CD4-positive, alpha-beta T cell (primary cell): ENCODE data around the gene SH3RF3. TPM values are rescaled to one million over a fixed set of nuclear protein-coding genes. Genes with fewer than 3 reads are reported as not detected.

Experiments used
- ATAC-seq: fragments of 200-7000 bp; cut with Tn5 transposase; one replicate; pipeline ENCODE4 v1.10.0; 2022; ENCODE audit warnings: mild to moderate bottlenecking; ENCODE audit not compliant: poor library complexity
- CTCF ChIA-PET: fragments of 350-600 bp; sonication (Branson Sonifier 250); formaldehyde crosslinking; loops from one replicate; lab custom pipeline; 2021; ENCODE audit warnings: antibody characterized with exemption, inconsistent platforms; lab: Charles Lee
- POLR2A ChIA-PET: fragments of 350-600 bp; sonication (Branson Sonifier 250); formaldehyde crosslinking; loops from one replicate; lab custom pipeline; 2021; ENCODE audit warnings: antibody characterized with exemption, inconsistent platforms; lab: Charles Lee
- DNase-seq, 14 experiments: peaks; one replicate each; pipeline ENCODE4 v3.0.0-alpha.2; 2013 to 2020; ENCODE audit warnings: mixed read lengths in 2 of 14
- H3K27ac ChIP-seq, 2 donors: one replicate each; pipeline versions ENCODE4 v1.5.1 to v1.7.0; 2013; ENCODE audit warnings: low read length in 2 of 2, low read depth in 1 of 2, mild to moderate bottlenecking in 1 of 2
- H3K27me3 ChIP-seq, 2 experiments: 1 replicate in 1 of 2; 2 replicates in 1 of 2; pipeline versions ENCODE4 v1.6.1 to v1.7.0; 2013; ENCODE audit warnings: low read length in 2 of 2, control low read depth in 1 of 2, mild to moderate bottlenecking in 1 of 2, moderate library complexity in 1 of 2; ENCODE audit not compliant: insufficient read depth in 2 of 2, control insufficient read depth in 1 of 2
- H3K36me3 ChIP-seq: one replicate; pipeline ENCODE4 v1.6.1; 2013; ENCODE audit warnings: low read length, control low read depth; ENCODE audit not compliant: insufficient read depth
- H3K4me1 ChIP-seq: one replicate; pipeline ENCODE4 v1.6.1; 2013; ENCODE audit warnings: low read length, control low read depth; ENCODE audit not compliant: insufficient read depth
- H3K4me3 ChIP-seq: one replicate; pipeline ENCODE4 v1.5.1; 2013; ENCODE audit warnings: mild to moderate bottlenecking, low read length, moderate library complexity
- H3K9me3 ChIP-seq, 2 experiments: 1 replicate in 1 of 2; 2 replicates in 1 of 2; pipeline versions ENCODE4 v1.6.1 to v1.7.0; 2013; ENCODE audit warnings: low read length in 2 of 2, mild to moderate bottlenecking in 2 of 2, control low read depth in 1 of 2, moderate library complexity in 1 of 2; ENCODE audit not compliant: control insufficient read depth in 1 of 2, insufficient read depth in 1 of 2
- H3K27ac Mint-ChIP-seq: one replicate; pipeline ENCODE4 v1.8.0; 2020; ENCODE audit warnings: mixed read lengths
- H3K27me3 Mint-ChIP-seq: one replicate; pipeline ENCODE4 v1.8.0; 2021; ENCODE audit warnings: mixed read lengths
- H3K36me3 Mint-ChIP-seq: one replicate; pipeline ENCODE4 v1.8.0; 2021; ENCODE audit warnings: low read depth, mixed read lengths
- H3K4me1 Mint-ChIP-seq: one replicate; pipeline ENCODE4 v1.8.0; 2021; ENCODE audit warnings: low read depth, mixed read lengths
- H3K4me3 Mint-ChIP-seq: one replicate; pipeline ENCODE4 v1.8.0; 2020; ENCODE audit warnings: mild to moderate bottlenecking, mixed read lengths
- H3K9me3 Mint-ChIP-seq: one replicate; pipeline ENCODE4 v1.8.0; 2020; ENCODE audit warnings: mixed read lengths
- CTCF ChIP-seq: fragments of 200-600 bp; IDR thresholded peaks from one replicate; pipeline ENCODE4 v1.8.0; 2022; ENCODE audit warnings: antibody characterized with exemption, mild to moderate bottlenecking
- intact Hi-C, 2 experiments: fragments of 100-400 bp; cut with DNase I in 1 of 2; cut with micrococcal nuclease in 1 of 2; formaldehyde crosslinking; loops; one replicate each; pipeline versions ENCODE4 v1.15.1 to v1.9.0; 2023 to 2025; cut with DNase I, micrococcal nuclease
- total RNA-seq, 174 experiments: library from RNA in 2 of 174; stranded (reverse) in 2 of 174; gene quantifications; one replicate each; pipeline ENCODE4 v1.2.3 and lab custom pipeline; 2021 to 2026

The SH3RF3 gene
- total RNA-seq, 2 experiments from 2014 or later, result 5.2 to 5.9 TPM

GRCh38 chr2:109519513-109519912 lies 390.5 kb downstream of the SH3RF3 start:
- Histone ChIP-seq H3K9me3 (no peaks in the 10 kb centered on the region), H3K4me3 (no peak overlapping the region), H3K4me1 (no peaks in the 10 kb centered on the region), H3K27me3 (no peaks in the 10 kb centered on the region), H3K36me3 (no peaks in the 10 kb centered on the region), H3K27ac (no peak overlapping the region)
- TF ChIP-seq CTCF, result no peak
- H3K4me1 Mint-ChIP-seq, result no peaks in the 10 kb centered on the region
- POLR2A ChIA-PET, result no interaction called here
- H3K36me3 Mint-ChIP-seq, result no peaks in the 10 kb centered on the region
- CTCF ChIA-PET, result no interaction called here
- intact Hi-C loops, result no loop called here
- H3K4me3 Mint-ChIP-seq, result no peak overlapping the region
- no peaks in the 10 kb centered on the region for H3K9me3 Mint-ChIP-seq
- H3K27ac Mint-ChIP-seq, result no peak overlapping the region
- H3K27me3 Mint-ChIP-seq, result no peaks in the 10 kb centered on the region
- ATAC-seq (no peak), DNase-seq (no peak)

- H3K4me1 ChIP-seq, result no peaks in the 10 kb centered on the region
- no peak overlapping the region for H3K27ac ChIP-seq
- no peaks in the 10 kb centered on the region for H3K9me3 ChIP-seq
- no peaks in the 10 kb centered on the region for H3K27me3 ChIP-seq
- intact Hi-C loops, result no loop called here
- H3K36me3 ChIP-seq, result no peaks in the 10 kb centered on the region
- CTCF ChIA-PET, result no interaction called here
- no peak overlapping the region for H3K4me3 Mint-ChIP-seq
- no peak overlapping the region for H3K27ac Mint-ChIP-seq
- no peaks in the 10 kb centered on the region for H3K27me3 Mint-ChIP-seq
- ATAC-seq (no peak), DNase-seq (no peak)
- no peaks in the 10 kb centered on the region for H3K9me3 Mint-ChIP-seq
- POLR2A ChIA-PET, result no interaction called here
- H3K36me3 Mint-ChIP-seq, result no peaks in the 10 kb centered on the region
- no peaks in the 10 kb centered on the region for H3K4me1 Mint-ChIP-seq
- H3K4me3 ChIP-seq, result no peak overlapping the region
- TF ChIP-seq CTCF, result no peak
These were observed 392.4 kb downstream of the SH3RF3 start for GRCh38 chr2:109521233-109522062.

GRCh38 chr2:109522063-109522374 lies 393.0 kb downstream of the SH3RF3 start:
- CTCF ChIA-PET, result no interaction called here

More at GRCh38 chr2:109522063-109522374, 393.0 kb downstream of the SH3RF3 start:
- ATAC-seq (no peak), DNase-seq (no peak)
- no peak overlapping the region for H3K27ac ChIP-seq
- no peak overlapping the region for H3K4me3 ChIP-seq
- H3K4me1 ChIP-seq, result no peaks in the 10 kb centered on the region
- POLR2A ChIA-PET, result no interaction called here
- intact Hi-C loops, result no loop called here
- Mint-ChIP-seq H3K27me3 (no peaks in the 10 kb centered on the region), H3K36me3 (no peaks in the 10 kb centered on the region), H3K4me3 (no peak overlapping the region), H3K9me3 (no peaks in the 10 kb centered on the region), H3K4me1 (no peaks in the 10 kb centered on the region), H3K27ac (no peak overlapping the region)
- H3K36me3 ChIP-seq, result no peaks in the 10 kb centered on the region
- H3K9me3 ChIP-seq, result no peaks in the 10 kb centered on the region
- no peak for TF ChIP-seq CTCF
- H3K27me3 ChIP-seq, result no peaks in the 10 kb centered on the region
